ENCODE data around the gene ROBO2.

ROBO2 gene

DNA sequence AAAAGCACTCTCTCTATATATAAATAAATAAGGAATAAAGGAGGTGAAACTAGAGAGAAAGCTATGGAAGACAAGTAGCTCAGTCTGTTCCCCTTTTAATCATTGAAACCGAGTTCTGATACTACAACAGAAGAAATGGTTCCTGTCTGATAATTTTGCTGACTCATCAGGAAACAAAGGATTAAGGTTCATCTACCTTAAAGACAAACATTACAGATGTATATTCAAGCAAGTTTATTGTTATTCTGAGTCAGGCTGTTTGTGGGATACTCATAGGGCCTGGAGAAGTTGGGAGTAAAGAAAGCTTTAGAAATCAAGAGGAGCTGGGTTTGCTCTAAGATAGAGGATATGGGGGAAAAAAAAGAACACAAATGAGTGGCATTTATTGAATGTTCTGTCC is 566.0 kb downstream of the ROBO2 start:
- Histone ChIP-seq H3K9me3 (ENCODE audit: control insufficient read depth, insufficient read depth, low read length) (no peaks in the 10 kb centered on the region), H3K9ac (ENCODE audit: low read depth, low read length) (no peak overlapping the region)

DNA sequence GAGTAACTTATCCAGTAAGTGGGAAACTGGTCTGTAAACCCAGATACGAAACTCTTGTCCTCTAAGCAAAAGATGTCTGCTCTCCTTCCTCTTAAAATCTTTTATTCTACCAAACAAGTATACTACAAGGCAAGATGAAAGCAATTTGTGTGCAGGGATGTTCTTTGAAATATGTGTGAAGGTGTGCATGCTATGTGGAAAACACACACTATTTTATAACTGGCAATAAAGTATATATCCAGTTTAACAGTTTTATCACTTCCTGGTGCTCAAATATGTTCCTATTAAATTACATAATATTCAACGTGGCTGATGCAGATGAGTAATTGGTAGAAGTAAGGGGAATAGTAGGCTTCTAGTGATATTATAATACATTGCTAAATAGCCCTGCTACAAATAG is 566.5 kb downstream of the ROBO2 start:
- Histone ChIP-seq H3K4me1 (ENCODE audit: insufficient read depth, low read length) (peaks cover 12% of the 10 kb centered on the region; the same call in 1 of the 2 replicates), H3K36me3 (ENCODE audit: insufficient read depth, low read length) (no peaks in the 10 kb centered on the region), H3K9ac (ENCODE audit: low read depth, low read length) (no peak overlapping the region), H3K9me3 (ENCODE audit: control insufficient read depth, insufficient read depth, low read length) (no peaks in the 10 kb centered on the region)

More for the DNA sequence above, 566.0 kb downstream of the ROBO2 start:
- no peaks in the 10 kb centered on the region for H3K36me3 ChIP-seq (ENCODE audit: insufficient read depth, low read length)
- peaks cover 12% of the 10 kb centered on the region; the same call in 1 of the 2 replicates for H3K4me1 ChIP-seq (ENCODE audit: insufficient read depth, low read length)

DNA sequence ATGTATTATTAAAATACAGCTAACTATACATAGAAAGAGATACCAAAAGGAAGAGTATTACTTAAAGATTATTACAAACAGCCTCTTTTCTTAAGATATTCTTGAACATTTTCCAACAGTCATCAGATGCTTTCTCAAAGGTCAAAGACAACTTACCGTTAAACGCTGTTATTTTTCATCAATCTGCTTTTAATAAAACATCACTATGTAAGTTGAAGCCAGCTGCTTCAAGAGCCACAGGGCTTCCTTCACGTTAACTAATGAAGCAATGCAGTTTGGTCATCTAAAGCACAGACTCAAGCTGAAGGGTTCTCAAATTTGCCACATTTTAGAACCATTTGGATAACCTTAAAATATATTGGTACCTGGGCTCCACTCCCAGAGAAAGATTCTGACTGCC is 578.8 kb downstream of the ROBO2 start:
- H3K36me3 ChIP-seq (ENCODE audit: insufficient read depth, low read length), result no peaks in the 10 kb centered on the region
- no peaks in the 10 kb centered on the region for H3K9me3 ChIP-seq (ENCODE audit: control insufficient read depth, insufficient read depth, low read length)
- H3K9ac ChIP-seq (ENCODE audit: low read depth, low read length), result no peak overlapping the region
- no peaks in the 10 kb centered on the region for H3K4me1 ChIP-seq (ENCODE audit: insufficient read depth, low read length)

DNA sequence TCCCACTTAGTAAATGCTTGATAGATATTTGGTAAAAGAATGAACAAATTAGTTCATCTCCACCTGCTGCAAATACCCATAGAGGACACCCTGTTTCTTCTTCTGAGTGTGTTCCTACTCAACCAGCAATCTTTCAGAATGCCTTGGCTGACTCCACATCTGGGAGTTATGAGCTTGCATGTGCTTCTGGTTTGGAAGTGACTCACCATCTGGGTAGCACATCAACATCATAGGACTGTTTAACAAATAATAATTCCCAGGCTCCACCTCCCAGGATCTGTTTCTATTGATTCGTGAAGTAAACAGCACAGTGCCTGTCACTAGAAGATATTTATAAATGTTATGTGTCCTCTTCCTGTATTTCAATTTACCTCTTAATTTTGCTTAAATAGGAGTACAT is 580.1 kb downstream of the ROBO2 start:
- Histone ChIP-seq H3K9ac (ENCODE audit: low read depth, low read length) (no peak overlapping the region), H3K4me1 (ENCODE audit: insufficient read depth, low read length) (no peaks in the 10 kb centered on the region), H3K9me3 (ENCODE audit: control insufficient read depth, insufficient read depth, low read length) (no peaks in the 10 kb centered on the region), H3K36me3 (ENCODE audit: insufficient read depth, low read length) (no peaks in the 10 kb centered on the region)

DNA sequence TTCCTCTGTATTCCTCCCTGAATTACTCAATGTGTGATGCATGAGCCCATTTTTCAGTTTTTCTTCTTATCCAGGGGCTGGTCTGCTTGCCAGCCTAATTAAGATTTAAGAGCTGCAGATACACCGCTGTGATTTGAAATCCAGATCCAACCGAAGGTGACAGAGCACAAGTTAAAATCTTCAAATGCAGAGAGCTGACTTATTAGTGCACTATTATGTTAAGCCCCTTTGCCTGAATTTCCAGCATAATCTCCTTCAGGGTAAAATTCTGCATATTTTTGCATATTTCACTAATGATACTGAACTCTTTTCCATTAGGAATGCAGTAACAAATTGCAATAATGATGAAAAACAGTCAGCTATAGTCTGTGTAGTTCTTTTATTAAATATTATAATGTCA is 583.6 kb downstream of the ROBO2 start:
- Histone ChIP-seq H3K9ac (ENCODE audit: low read depth, low read length) (no peak overlapping the region), H3K9me3 (ENCODE audit: control insufficient read depth, insufficient read depth, low read length) (no peaks in the 10 kb centered on the region), H3K4me1 (ENCODE audit: insufficient read depth, low read length) (no peaks in the 10 kb centered on the region), H3K36me3 (ENCODE audit: insufficient read depth, low read length) (no peaks in the 10 kb centered on the region)

DNA sequence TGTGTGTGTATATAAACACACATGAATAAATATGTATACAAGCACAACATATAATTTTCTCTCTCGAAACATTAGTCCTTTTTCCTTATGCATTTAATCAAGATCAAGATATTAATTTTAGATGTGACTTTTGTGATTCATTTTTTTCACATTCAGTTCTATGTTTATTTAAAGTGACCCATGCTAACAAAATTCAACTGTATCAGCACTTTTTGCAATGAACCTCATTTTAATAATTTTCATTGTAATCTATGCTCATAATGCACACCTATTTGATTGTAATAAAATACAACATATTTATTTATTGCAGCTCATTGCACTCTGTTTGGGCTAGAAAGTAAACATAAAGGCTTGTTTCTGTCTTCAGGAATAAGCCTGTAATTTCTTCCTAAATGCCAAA is 586.3 kb downstream of the ROBO2 start:
- Histone ChIP-seq H3K4me1 (ENCODE audit: insufficient read depth, low read length) (no peaks in the 10 kb centered on the region), H3K9ac (ENCODE audit: low read depth, low read length) (no peak overlapping the region), H3K9me3 (ENCODE audit: control insufficient read depth, insufficient read depth, low read length) (no peaks in the 10 kb centered on the region), H3K36me3 (ENCODE audit: insufficient read depth, low read length) (no peaks in the 10 kb centered on the region)

DNA sequence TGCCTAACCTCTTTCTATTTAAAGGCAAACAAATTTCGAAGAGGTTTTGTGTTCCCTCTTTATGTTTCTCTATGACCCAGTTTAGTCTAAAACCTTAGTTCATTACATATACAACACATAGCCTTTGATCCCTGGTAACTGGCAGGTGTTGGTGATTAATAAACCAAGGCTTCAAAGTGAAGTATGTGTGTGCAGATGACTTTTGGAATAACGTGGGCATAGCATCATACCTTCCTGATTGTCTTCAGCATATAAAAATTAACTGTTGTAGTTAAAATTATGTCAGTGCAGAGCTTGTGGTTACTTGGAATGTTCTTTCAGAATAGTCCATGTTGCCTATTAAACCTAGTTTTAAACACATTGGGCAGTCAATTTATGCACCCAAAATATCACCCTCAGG is 608.3 kb downstream of the ROBO2 start:
- Histone ChIP-seq H3K9ac (ENCODE audit: low read depth, low read length) (no peak overlapping the region), H3K9me3 (ENCODE audit: control insufficient read depth, insufficient read depth, low read length) (no peaks in the 10 kb centered on the region), H3K36me3 (ENCODE audit: insufficient read depth, low read length) (no peaks in the 10 kb centered on the region), H3K4me1 (ENCODE audit: insufficient read depth, low read length) (no peaks in the 10 kb centered on the region; the same call in 1 of the 2 replicates)

DNA sequence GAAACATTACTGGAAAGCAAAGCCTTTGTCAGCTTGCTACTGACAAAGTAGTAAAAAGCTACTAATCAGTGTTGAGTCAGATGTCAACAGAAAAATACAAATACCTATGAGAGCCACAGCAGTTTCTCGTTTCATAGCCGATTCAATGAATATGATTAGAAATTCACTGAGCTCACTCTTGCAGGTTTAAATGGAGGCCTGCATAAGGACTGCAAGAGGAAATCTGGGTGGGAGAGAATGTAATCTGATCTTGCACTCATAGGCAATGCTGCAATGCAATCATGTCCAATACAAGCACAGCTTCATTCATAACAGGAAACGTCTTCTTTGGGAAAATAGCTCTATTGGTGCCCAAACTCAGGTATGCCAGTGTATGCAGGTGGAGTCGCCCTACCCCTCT is 608.8 kb downstream of the ROBO2 start:
- Histone ChIP-seq H3K9me3 (ENCODE audit: control insufficient read depth, insufficient read depth, low read length) (no peaks in the 10 kb centered on the region), H3K4me1 (ENCODE audit: insufficient read depth, low read length) (no peaks in the 10 kb centered on the region; the same call in 1 of the 2 replicates), H3K9ac (ENCODE audit: low read depth, low read length) (no peak overlapping the region), H3K36me3 (ENCODE audit: insufficient read depth, low read length) (no peaks in the 10 kb centered on the region)

DNA sequence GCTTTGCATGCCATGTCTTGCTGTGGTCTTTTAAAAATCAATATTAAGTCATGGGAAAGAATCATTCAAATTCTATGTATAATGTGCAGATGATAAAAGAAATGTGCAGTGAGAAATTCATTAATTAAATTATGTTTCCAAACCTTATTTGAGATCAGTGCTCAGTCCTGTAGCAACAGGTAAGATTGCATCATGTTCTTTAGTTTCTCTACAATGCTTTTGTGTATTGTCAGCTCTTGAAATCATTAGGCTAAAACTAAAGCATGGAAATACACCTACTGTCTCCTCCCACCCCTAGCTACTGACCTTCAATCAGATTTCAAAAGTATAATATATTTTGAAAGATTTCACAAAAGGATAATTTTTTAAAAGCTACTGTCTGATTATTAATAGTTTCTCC is 612.7 kb downstream of the ROBO2 start:
- Histone ChIP-seq H3K36me3 (ENCODE audit: insufficient read depth, low read length) (no peaks in the 10 kb centered on the region), H3K9ac (ENCODE audit: low read depth, low read length) (no peak overlapping the region), H3K4me1 (ENCODE audit: insufficient read depth, low read length) (no peaks in the 10 kb centered on the region; the same call in 1 of the 2 replicates), H3K9me3 (ENCODE audit: control insufficient read depth, insufficient read depth, low read length) (no peaks in the 10 kb centered on the region)

DNA sequence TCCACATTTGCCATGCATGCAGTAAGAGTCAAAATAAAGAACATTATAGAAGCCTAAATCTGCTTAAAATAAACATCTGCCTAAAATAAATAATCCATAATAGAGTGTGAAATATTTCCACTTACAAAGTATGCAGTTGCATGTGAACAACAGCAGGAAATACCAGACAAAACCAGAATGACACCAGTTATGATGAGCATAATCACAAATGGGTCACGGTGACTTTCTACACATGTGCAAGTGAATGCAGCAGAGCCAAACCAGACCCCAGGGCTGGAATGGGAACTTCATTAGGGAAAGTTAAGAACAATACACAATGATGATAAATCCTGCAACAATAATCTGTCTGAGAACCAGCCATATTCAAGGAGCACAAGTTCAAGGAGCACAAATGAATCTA is 615.5 kb downstream of the ROBO2 start:
- peaks cover 4% of the 10 kb centered on the region; the same call in 1 of the 2 replicates for H3K9me3 ChIP-seq (ENCODE audit: control insufficient read depth, insufficient read depth, low read length)
- H3K4me1 ChIP-seq (ENCODE audit: insufficient read depth, low read length), result no peaks in the 10 kb centered on the region; the same call in 1 of the 2 replicates
- H3K9ac ChIP-seq (ENCODE audit: low read depth, low read length), result no peak overlapping the region
- H3K36me3 ChIP-seq (ENCODE audit: insufficient read depth, low read length), result no peaks in the 10 kb centered on the region

DNA sequence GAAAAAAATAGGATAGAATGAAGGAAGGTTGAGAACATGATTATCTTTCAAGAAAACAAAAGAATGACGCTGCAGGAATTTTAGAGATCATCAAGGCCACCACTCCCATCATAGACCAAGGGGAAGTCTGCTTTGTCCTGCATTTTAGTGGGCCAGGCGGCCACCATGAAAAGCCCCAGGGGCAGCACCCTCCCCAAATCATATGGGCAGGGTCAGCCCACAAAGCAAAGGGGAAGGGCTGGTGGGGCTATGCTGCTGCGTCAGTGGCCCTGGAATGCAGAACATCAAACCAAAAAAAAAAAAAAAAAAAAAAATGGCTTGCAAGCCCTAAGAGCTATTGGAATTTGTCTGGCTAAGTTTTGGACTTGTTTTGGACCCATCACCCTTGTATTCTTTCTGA is 620.8 kb downstream of the ROBO2 start:
- Histone ChIP-seq H3K36me3 (ENCODE audit: insufficient read depth, low read length) (no peaks in the 10 kb centered on the region; the same call in 1 of the 2 replicates), H3K4me1 (ENCODE audit: insufficient read depth, low read length) (no peaks in the 10 kb centered on the region), H3K9me3 (ENCODE audit: control insufficient read depth, insufficient read depth, low read length) (peaks cover 7% of the 10 kb centered on the region; the same call in 1 of the 2 replicates), H3K9ac (ENCODE audit: low read depth, low read length) (no peak overlapping the region)

DNA sequence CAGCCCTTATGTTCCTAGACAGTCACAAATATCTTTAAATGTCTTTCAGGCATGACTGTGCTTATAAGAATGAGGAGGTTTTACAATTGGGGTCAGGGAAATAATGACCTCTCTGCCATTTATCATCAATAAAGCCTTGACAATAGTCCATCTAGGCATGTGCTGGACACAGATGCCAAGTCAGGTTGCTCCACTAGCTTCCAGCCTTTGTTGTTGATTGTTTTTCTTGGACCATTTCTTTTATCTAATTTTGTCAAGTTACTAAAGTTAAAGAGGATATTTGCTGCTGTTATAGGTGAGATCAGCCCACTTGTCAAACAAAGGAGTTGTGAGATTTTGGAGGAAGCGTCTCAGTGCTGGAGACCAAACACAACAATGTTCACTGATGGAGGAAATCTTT is 628.0 kb downstream of the ROBO2 start:
- Histone ChIP-seq H3K36me3 (ENCODE audit: insufficient read depth, low read length) (no peaks in the 10 kb centered on the region), H3K9ac (ENCODE audit: low read depth, low read length) (no peak overlapping the region), H3K9me3 (ENCODE audit: control insufficient read depth, insufficient read depth, low read length) (no peaks in the 10 kb centered on the region), H3K4me1 (ENCODE audit: insufficient read depth, low read length) (no peaks in the 10 kb centered on the region)

DNA sequence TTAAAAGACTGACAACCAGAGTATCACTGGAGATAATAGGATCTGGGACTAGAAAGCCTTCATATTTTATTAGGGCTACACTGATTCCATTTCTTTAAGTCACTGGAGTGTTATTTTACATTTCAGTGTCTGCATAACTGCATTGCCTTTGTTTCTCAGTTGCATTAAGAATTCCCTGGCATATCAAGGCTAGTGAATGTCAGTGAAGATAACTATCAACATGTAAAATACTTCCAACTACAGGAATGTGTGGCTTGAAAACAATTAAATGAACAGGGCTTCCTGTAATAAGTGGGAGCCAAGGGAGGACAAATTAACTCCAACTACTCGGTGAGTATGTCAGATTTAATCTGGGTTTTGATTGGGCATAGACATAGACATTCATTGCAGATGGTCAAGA is 628.5 kb downstream of the ROBO2 start:
- no peak overlapping the region for H3K9ac ChIP-seq (ENCODE audit: low read depth, low read length)
- H3K9me3 ChIP-seq (ENCODE audit: control insufficient read depth, insufficient read depth, low read length), result no peaks in the 10 kb centered on the region
- H3K4me1 ChIP-seq (ENCODE audit: insufficient read depth, low read length), result no peaks in the 10 kb centered on the region

DNA sequence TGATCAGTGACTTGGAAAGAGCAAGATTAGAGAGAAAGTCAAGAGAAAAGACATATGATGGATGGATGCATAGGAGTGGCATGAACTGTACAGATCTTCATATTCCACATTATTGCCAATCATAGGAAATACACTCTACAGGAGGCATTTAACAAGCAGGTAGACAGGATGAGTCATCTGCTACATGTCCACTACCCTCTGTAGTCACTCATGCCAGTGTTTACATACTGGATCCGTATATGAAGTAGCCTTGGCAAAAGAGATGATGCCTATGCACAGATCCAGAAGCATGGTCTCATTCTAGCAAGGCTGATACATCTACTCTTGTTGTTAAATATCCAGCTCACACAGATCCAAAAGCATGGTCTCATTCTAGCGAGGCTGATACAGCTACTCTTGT is 632.1 kb downstream of the ROBO2 start:
- Histone ChIP-seq H3K36me3 (ENCODE audit: insufficient read depth, low read length) (no peaks in the 10 kb centered on the region), H3K9me3 (ENCODE audit: control insufficient read depth, insufficient read depth, low read length) (no peaks in the 10 kb centered on the region), H3K4me1 (ENCODE audit: insufficient read depth, low read length) (no peaks in the 10 kb centered on the region), H3K9ac (ENCODE audit: low read depth, low read length) (no peak overlapping the region)

More for the DNA sequence above, 628.5 kb downstream of the ROBO2 start:
- H3K36me3 ChIP-seq (ENCODE audit: insufficient read depth, low read length), result no peaks in the 10 kb centered on the region

DNA sequence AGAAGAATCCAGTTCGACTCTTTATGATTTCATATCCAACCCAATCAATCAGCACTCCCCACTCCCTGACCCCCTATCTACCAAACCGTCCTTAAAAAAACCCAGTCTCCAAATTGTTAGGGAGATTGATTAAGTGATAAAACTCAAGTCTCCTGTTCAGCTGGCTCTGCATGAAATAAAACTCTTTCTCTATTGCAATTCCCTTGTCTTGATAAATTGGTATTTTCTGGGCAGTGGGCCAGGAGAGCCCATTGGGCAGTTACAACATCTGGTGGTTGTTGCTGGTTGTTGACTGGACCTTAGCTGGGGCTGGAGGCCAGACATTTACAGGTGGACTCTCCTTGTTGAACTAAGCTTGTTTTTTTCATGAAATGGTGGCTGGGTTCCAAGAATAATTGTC is 642.3 kb downstream of the ROBO2 start:
- peaks cover 4% of the 10 kb centered on the region; the same call in 1 of the 2 replicates for H3K4me1 ChIP-seq (ENCODE audit: insufficient read depth, low read length)
- no peak overlapping the region for H3K9ac ChIP-seq (ENCODE audit: low read depth, low read length)

DNA sequence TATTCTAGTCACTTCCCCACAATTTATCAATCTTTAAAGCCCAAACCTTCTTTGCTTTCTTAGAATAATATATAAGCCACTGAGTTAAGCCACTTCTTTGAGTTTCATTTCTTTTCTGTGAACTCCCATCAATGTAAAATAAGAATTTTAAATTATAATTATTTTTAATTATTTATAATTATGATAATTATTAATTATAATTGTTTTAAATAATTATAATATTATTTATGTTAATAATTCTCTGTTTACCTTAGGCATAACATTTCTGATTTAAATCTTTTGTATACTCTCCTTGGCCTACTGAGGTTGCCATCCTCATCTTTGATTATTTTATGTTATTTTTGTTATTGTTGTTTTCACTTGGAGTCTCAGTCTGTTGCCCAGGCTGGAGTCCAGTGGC is 644.2 kb downstream of the ROBO2 start:
- Histone ChIP-seq H3K9me3 (ENCODE audit: control insufficient read depth, insufficient read depth, low read length) (peaks cover 8% of the 10 kb centered on the region), H3K9ac (ENCODE audit: low read depth, low read length) (no peak overlapping the region), H3K4me1 (ENCODE audit: insufficient read depth, low read length) (peaks cover 7% of the 10 kb centered on the region; the same call in 1 of the 2 replicates), H3K36me3 (ENCODE audit: insufficient read depth, low read length) (no peaks in the 10 kb centered on the region; the same call in 1 of the 2 replicates)

More for the DNA sequence above, 642.3 kb downstream of the ROBO2 start:
- Histone ChIP-seq H3K36me3 (ENCODE audit: insufficient read depth, low read length) (no peaks in the 10 kb centered on the region; the same call in 1 of the 2 replicates), H3K9me3 (ENCODE audit: control insufficient read depth, insufficient read depth, low read length) (peaks cover 8% of the 10 kb centered on the region)

Measured in ES-I3 (cell line).